ENCODE measurements around the gene CCR7. TPM values are rescaled to one million over a fixed set of nuclear protein-coding genes. Genes with fewer than 3 reads are reported as not detected.

The CCR7 gene
- total and polyA plus RNA-seq, 2 of the 13 experiments (the other 11 are each of a cell fraction or from before 2014, with no cell fraction given): 0.04 to 0.53 TPM

GRCh38 chr17:40551091-40551878 is 14.0 kb downstream of the CCR7 start (continued):
- TF ChIP-seq ZSCAN5A (CRISPR knock-in tag; IDR thresholded peaks at IDR 0.05; ENCODE audit: borderline replicate concordance): peak; percentile 29; the same call in 1 of the 2 replicates
- TF ChIP-seq ZNF792 (CRISPR knock-in tag; IDR thresholded peaks at IDR 0.05): peak; percentile 96
- TF ChIP-seq ZNF773 (CRISPR knock-in tag; IDR thresholded peaks at IDR 0.05; ENCODE audit: borderline replicate concordance): no peak
- TF ChIP-seq JUNB (CRISPR knock-in tag; IDR thresholded peaks at IDR 0.05; ENCODE audit: borderline replicate concordance): peak; percentile 78; the same call in 1 of the 2 replicates
- TF ChIP-seq ZNF616 (CRISPR knock-in tag; IDR thresholded peaks at IDR 0.05; ENCODE audit: low read depth): no peak
- peak; percentile 90 for TF ChIP-seq RFXAP (CRISPR knock-in tag; IDR thresholded peaks at IDR 0.05; ENCODE audit: borderline replicate concordance)
- TF ChIP-seq NCOA2 (CRISPR knock-in tag; IDR thresholded peaks at IDR 0.05): peak; percentile 97
- no peak for TF ChIP-seq TCF12 (IDR thresholded peaks at IDR 0.05)
- TF ChIP-seq TCF12 (CRISPR knock-in tag; IDR thresholded peaks at IDR 0.05): peak; percentile 93
- no peak for TF ChIP-seq ZNF431 (CRISPR knock-in tag; IDR thresholded peaks at IDR 0.05; ENCODE audit: borderline replicate concordance, low read depth)
- TF ChIP-seq CREB3 (CRISPR knock-in tag; IDR thresholded peaks at IDR 0.05): peak; percentile 63; the same call in 1 of the 2 replicates
- no peak for TF ChIP-seq ZC3H4 (CRISPR knock-in tag; IDR thresholded peaks at IDR 0.05; ENCODE audit: borderline replicate concordance)
- peak; percentile 71; the same call in 1 of the 2 replicates for TF ChIP-seq ZC3H13 (CRISPR knock-in tag; IDR thresholded peaks at IDR 0.05)
- TF ChIP-seq ZNF652 (CRISPR knock-in tag; IDR thresholded peaks at IDR 0.05; ENCODE audit: borderline replicate concordance, low read depth): peak; percentile 45; the same call in 1 of the 2 replicates
- no peak for TF ChIP-seq ZNF367 (CRISPR knock-in tag; IDR thresholded peaks at IDR 0.05; ENCODE audit: borderline replicate concordance)
- TF ChIP-seq ZMYM3 (CRISPR knock-in tag; IDR thresholded peaks at IDR 0.05): peak; percentile 100
- peak; percentile 97 for TF ChIP-seq MED1 (CRISPR knock-in tag; IDR thresholded peaks at IDR 0.05)
- TF ChIP-seq ZNF143 (CRISPR knock-in tag; IDR thresholded peaks at IDR 0.05): peak; percentile 46
- 0 out of 2 replicates have a peak, but pooled peaks have one; percentile 56 for TF ChIP-seq ZZZ3 (CRISPR knock-in tag; IDR thresholded peaks at IDR 0.05; ENCODE audit: borderline replicate concordance)
- TF ChIP-seq HIVEP1 (CRISPR knock-in tag; IDR thresholded peaks at IDR 0.05): no peak; the same call in 1 of the 2 replicates
- no peak for TF ChIP-seq NFIB (CRISPR knock-in tag; IDR thresholded peaks at IDR 0.05; ENCODE audit: borderline replicate concordance)
- TF ChIP-seq ZNF530 (CRISPR knock-in tag; IDR thresholded peaks at IDR 0.05; ENCODE audit: low read depth): no peak
- peak; percentile 45; the same call in 1 of the 2 replicates for TF ChIP-seq ZBTB7A (CRISPR knock-in tag; IDR thresholded peaks at IDR 0.05)
- TF ChIP-seq ZNF724P (CRISPR knock-in tag; IDR thresholded peaks at IDR 0.05; ENCODE audit: borderline replicate concordance): no peak
- no peak; the same call in 1 of the 2 replicates for TF ChIP-seq ZNF775 (CRISPR knock-in tag; IDR thresholded peaks at IDR 0.05; ENCODE audit: borderline replicate concordance)
- TF ChIP-seq ZNF619 (CRISPR knock-in tag; IDR thresholded peaks at IDR 0.05): no peak
- peak; percentile 77 for TF ChIP-seq ZSCAN20 (CRISPR knock-in tag; IDR thresholded peaks at IDR 0.05; ENCODE audit: borderline replicate concordance)
- TF ChIP-seq ZBTB20 (CRISPR knock-in tag; IDR thresholded peaks at IDR 0.05; ENCODE audit: borderline replicate concordance, low read depth): peak; percentile 70
- TF ChIP-seq CBFB (CRISPR knock-in tag; IDR thresholded peaks at IDR 0.05): peak; percentile 93
- TF ChIP-seq ZNF550 (CRISPR knock-in tag; IDR thresholded peaks at IDR 0.05; ENCODE audit: borderline replicate concordance): no peak
